ENCODE data around the gene KIF1A. TPM values are rescaled to one million over a fixed set of nuclear protein-coding genes. Genes with fewer than 3 reads are reported as not detected.

Gene KIF1A
- total RNA-seq, 1 donor from 2014 or later: 0.37 TPM

- Mint-ChIP-seq H3K9me3 (no peaks in the 10 kb centered on the region), H3K36me3 (ENCODE audit: low read depth) (no peaks in the 10 kb centered on the region), H3K4me1 (no peaks in the 10 kb centered on the region), H3K27ac (no peak overlapping the region), H3K4me3 (no peak overlapping the region), H3K27me3 (no peaks in the 10 kb centered on the region)
- DNase-seq: no peak
- intact Hi-C loops (cut with micrococcal nuclease): no loop called here
These were observed 97.6 kb downstream of the KIF1A start for GRCh38 chr2:240722376-240722775.

- Mint-ChIP-seq H3K27me3 (no peaks in the 10 kb centered on the region), H3K4me3 (no peak overlapping the region), H3K36me3 (ENCODE audit: low read depth) (no peaks in the 10 kb centered on the region), H3K9me3 (no peaks in the 10 kb centered on the region), H3K27ac (no peak overlapping the region), H3K4me1 (no peaks in the 10 kb centered on the region)
- DNase-seq: no peak
- intact Hi-C loops (cut with micrococcal nuclease): no loop called here
These were observed 98.3 kb downstream of the KIF1A start for GRCh38 chr2:240721596-240722180.

- H3K36me3 Mint-ChIP-seq (ENCODE audit: low read depth): no peaks in the 10 kb centered on the region
- H3K4me1 Mint-ChIP-seq: no peaks in the 10 kb centered on the region
- no peaks in the 10 kb centered on the region for H3K27me3 Mint-ChIP-seq
- no peak for DNase-seq
- intact Hi-C loops (cut with micrococcal nuclease): no loop called here
- H3K9me3 Mint-ChIP-seq: no peaks in the 10 kb centered on the region
- no peak overlapping the region for H3K4me3 Mint-ChIP-seq
- no peak overlapping the region for H3K27ac Mint-ChIP-seq
These were observed 99.1 kb downstream of the KIF1A start for GRCh38 chr2:240720686-240721595.

GRCh38 chr2:240719676-240720545 lies 100.1 kb downstream of the KIF1A start:
- no peaks in the 10 kb centered on the region for H3K36me3 Mint-ChIP-seq (ENCODE audit: low read depth)
- no peaks in the 10 kb centered on the region for H3K9me3 Mint-ChIP-seq
- H3K27me3 Mint-ChIP-seq: no peaks in the 10 kb centered on the region
- no peak for DNase-seq
- intact Hi-C loops (cut with micrococcal nuclease): no loop called here
- H3K27ac Mint-ChIP-seq: no peak overlapping the region
- H3K4me3 Mint-ChIP-seq: no peak overlapping the region
- H3K4me1 Mint-ChIP-seq: no peaks in the 10 kb centered on the region

- H3K4me3 Mint-ChIP-seq: no peak overlapping the region
- H3K27ac Mint-ChIP-seq: no peak overlapping the region
- intact Hi-C loops (cut with micrococcal nuclease): no loop called here
- no peak for DNase-seq
- H3K36me3 Mint-ChIP-seq (ENCODE audit: low read depth): no peaks in the 10 kb centered on the region
- H3K4me1 Mint-ChIP-seq: no peaks in the 10 kb centered on the region
- H3K9me3 Mint-ChIP-seq: no peaks in the 10 kb centered on the region
- H3K27me3 Mint-ChIP-seq: no peaks in the 10 kb centered on the region
These were observed 101.0 kb downstream of the KIF1A start for GRCh38 chr2:240718896-240719490.

DNA sequence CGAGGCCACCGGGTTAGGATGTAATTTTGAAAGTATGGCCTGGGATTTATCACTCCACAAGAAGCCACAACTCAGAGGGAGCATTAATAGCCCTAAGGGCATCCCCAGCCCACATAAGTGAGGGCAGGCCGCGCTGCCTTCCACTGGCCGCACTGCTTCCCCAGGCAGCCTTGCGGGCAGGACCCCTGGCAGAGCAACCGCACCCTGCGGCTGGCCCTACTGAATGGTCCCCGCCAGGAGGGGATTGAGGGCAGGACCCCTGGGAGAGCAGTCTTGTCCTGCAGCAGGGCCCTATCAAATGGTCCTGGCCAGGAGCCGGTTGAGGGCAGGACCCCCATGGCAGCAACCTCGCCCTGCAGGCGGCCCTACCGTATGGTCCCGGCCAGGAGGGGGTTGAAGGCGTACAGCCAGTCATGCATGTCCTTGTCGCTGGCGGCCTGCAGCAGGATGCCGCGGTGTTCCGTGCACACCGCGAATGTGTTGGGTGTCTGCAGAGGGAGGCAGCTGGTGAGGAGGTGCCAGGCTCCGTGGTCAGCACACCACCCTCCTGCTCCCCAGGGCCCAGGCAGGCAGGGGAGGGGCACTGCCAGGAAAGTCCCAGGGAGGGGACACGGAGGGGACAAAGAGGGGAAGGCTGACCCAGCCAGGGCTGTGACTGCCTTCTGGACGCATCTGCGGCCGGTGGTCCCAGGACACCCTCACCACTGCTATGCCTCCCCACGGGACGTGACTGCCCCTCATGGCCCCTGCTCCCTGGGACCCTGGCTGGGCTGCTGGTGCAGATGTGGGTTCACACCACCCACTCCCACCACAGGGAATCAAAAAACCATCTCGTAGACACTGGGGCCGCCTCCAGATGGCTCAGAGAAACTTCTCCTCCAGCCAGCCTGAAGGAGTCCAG lies 102.1 kb downstream of the KIF1A start:
- intact Hi-C loops (cut with micrococcal nuclease): no loop called here
- no peak for DNase-seq
- H3K27me3 Mint-ChIP-seq: no peaks in the 10 kb centered on the region
- H3K27ac Mint-ChIP-seq: no peak overlapping the region
- no peaks in the 10 kb centered on the region for H3K36me3 Mint-ChIP-seq (ENCODE audit: low read depth)
- H3K4me3 Mint-ChIP-seq: no peak overlapping the region
- H3K9me3 Mint-ChIP-seq: no peaks in the 10 kb centered on the region
- H3K4me1 Mint-ChIP-seq: no peaks in the 10 kb centered on the region

- Mint-ChIP-seq H3K4me1 (no peaks in the 10 kb centered on the region), H3K4me3 (no peak overlapping the region), H3K36me3 (ENCODE audit: low read depth) (no peaks in the 10 kb centered on the region), H3K27ac (no peak overlapping the region), H3K9me3 (no peaks in the 10 kb centered on the region), H3K27me3 (no peaks in the 10 kb centered on the region)
- DNase-seq: no peak
- intact Hi-C loops (cut with micrococcal nuclease): no loop called here
These were observed 102.8 kb downstream of the KIF1A start for GRCh38 chr2:240717181-240717641.

GRCh38 chr2:240716130-240716798 lies 103.8 kb downstream of the KIF1A start:
- no peak overlapping the region for H3K4me3 Mint-ChIP-seq
- no peaks in the 10 kb centered on the region for H3K27me3 Mint-ChIP-seq
- intact Hi-C loops (cut with micrococcal nuclease): no loop called here
- H3K36me3 Mint-ChIP-seq (ENCODE audit: low read depth): no peaks in the 10 kb centered on the region
- H3K9me3 Mint-ChIP-seq: no peaks in the 10 kb centered on the region
- no peak for DNase-seq
- no peaks in the 10 kb centered on the region for H3K4me1 Mint-ChIP-seq
- H3K27ac Mint-ChIP-seq: no peak overlapping the region

DNA sequence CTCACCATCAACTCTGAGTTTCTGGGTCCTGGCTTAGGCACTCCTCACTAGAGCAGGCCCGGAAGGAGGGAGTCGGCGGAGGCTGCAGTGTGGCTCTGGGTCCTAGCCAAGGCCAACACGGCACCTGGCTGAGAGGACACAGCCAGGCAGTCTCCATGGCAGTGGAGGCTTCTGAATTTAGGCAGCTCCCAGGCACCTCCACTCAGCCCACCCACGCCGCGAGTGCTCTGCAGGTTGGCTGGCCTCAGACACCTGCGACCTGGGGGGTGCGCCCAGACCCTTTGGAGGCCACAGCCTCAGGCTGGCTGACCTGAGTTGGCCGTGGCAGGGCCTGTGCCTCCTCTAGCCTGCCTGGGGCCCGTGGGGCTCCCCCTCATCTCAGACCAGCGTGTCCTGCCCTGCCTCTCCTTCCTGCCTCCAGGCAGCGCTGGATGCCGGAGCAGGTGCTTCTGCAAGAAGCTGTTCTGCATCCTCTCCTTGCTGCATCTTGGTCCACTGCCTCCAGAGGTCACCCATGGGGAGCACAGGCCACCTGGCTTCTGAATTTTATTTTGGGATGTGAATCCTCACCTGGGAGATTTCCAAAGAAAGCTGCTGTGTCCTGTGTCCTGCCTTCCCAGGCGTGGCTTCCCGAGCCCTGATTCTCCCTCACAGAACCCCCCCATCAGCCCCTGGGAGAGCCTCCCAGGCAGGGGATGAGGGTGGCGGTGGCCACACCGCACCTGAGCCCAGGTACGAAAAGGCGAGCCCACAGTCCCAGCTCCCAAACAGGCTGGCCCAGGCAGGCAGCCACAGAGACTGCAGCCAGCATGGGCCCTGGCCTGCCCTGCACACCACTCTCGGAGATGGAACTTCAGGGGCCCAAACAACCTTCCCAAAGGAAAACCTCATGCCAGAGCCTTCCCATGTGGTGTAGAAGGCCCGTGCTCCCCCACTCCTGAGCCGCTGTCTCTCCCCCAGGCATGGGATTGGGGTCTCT lies 105.0 kb downstream of the KIF1A start:
- no peak for DNase-seq
- H3K4me3 Mint-ChIP-seq: no peak overlapping the region
- H3K27me3 Mint-ChIP-seq: no peaks in the 10 kb centered on the region
- no peak overlapping the region for H3K27ac Mint-ChIP-seq
- H3K4me1 Mint-ChIP-seq: no peaks in the 10 kb centered on the region
- no peaks in the 10 kb centered on the region for H3K9me3 Mint-ChIP-seq
- intact Hi-C loops (cut with micrococcal nuclease): no loop called here
- no peaks in the 10 kb centered on the region for H3K36me3 Mint-ChIP-seq (ENCODE audit: low read depth)

GRCh38 chr2:240713928-240714746 lies 105.9 kb downstream of the KIF1A start:
- H3K4me1 Mint-ChIP-seq: no peaks in the 10 kb centered on the region

More at GRCh38 chr2:240713928-240714746, 105.9 kb downstream of the KIF1A start:
- no peaks in the 10 kb centered on the region for H3K9me3 Mint-ChIP-seq
- H3K36me3 Mint-ChIP-seq (ENCODE audit: low read depth): no peaks in the 10 kb centered on the region
- H3K27me3 Mint-ChIP-seq: peaks cover 4% of the 10 kb centered on the region
- intact Hi-C loops (cut with micrococcal nuclease): no loop called here
- no peak for DNase-seq
- H3K27ac Mint-ChIP-seq: no peak overlapping the region
- H3K4me3 Mint-ChIP-seq: no peak overlapping the region

All from activated CD4-positive, alpha-beta T cell treated with anti-CD3 and anti-CD28 coated beads, Interleukin-2, amount 10 ng/mL, durations not matched to agents 24 days and 14 days (primary cell).